Small intestine (tissue), 7 donors: ENCODE data around the gene EIF4EBP2. TPM values are rescaled to one million over a fixed set of nuclear protein-coding genes. Genes with fewer than 3 reads are reported as not detected.

ENCODE experiments used
- DNase-seq, 2 donors: peaks; one replicate each; pipeline versions ENCODE4 v3.0.0 to v3.0.0-alpha.2; 2013
- FAIRE-seq: peaks from 2 replicates; lab custom pipeline; 2012; peaks lifted over from hg19 to GRCh38; lab: Jason Lieb, UNC
- H3K27ac ChIP-seq, 3 donors: one replicate each; pipeline ENCODE4 v1.5.1; 2013; ENCODE audit warnings: low read length in 2 of 3, mild to moderate bottlenecking in 2 of 3, control low read depth in 1 of 3, inconsistent platforms in 1 of 3, low read depth in 1 of 3, moderate library complexity in 1 of 3
- H3K27me3 ChIP-seq, 3 donors: one replicate each; pipeline ENCODE4 v1.6.1; 2013; ENCODE audit warnings: low read length in 3 of 3, inconsistent platforms in 1 of 3; ENCODE audit not compliant: control insufficient read depth in 3 of 3, insufficient read depth in 3 of 3
- H3K36me3 ChIP-seq, 3 donors: one replicate each; pipeline ENCODE4 v1.6.1; 2013; ENCODE audit warnings: low read length in 3 of 3, inconsistent platforms in 1 of 3, low read depth in 1 of 3, mild to moderate bottlenecking in 1 of 3, moderate library complexity in 1 of 3; ENCODE audit not compliant: control insufficient read depth in 3 of 3, insufficient read depth in 2 of 3
- H3K4me1 ChIP-seq, 3 donors: one replicate each; pipeline ENCODE4 v1.6.1; 2013; ENCODE audit warnings: low read length in 2 of 3, inconsistent platforms in 1 of 3, low read depth in 1 of 3, mild to moderate bottlenecking in 1 of 3, moderate library complexity in 1 of 3; ENCODE audit not compliant: control insufficient read depth in 3 of 3, insufficient read depth in 2 of 3
- H3K4me3 ChIP-seq, 3 donors: one replicate each; pipeline ENCODE4 v1.5.1; 2013; ENCODE audit warnings: low read length in 3 of 3, control low read depth in 1 of 3, inconsistent platforms in 1 of 3, low read depth in 1 of 3, mild to moderate bottlenecking in 1 of 3, moderate library complexity in 1 of 3
- H3K9me3 ChIP-seq, 2 donors: one replicate each; pipeline ENCODE4 v1.6.1; 2013; ENCODE audit warnings: low read depth in 1 of 2, low read length in 1 of 2; ENCODE audit not compliant: control insufficient read depth in 2 of 2, insufficient read depth in 1 of 2
- WGBS, 3 donors: extraction: QIAGEN DNeasy Blood & Tissue Kit; methylation state at CpG; one replicate each; pipeline ENCODE4 v1.1.7; 2013; 5-methylcytosine and 5-hydroxymethylcytosine counted together
- polyA plus RNA-seq, 4 donors: library from polyadenylated mRNA; stranded (reverse) in 3 of 4; unstranded in 1 of 4; fragments of 200-250 nt in 3 of 4; fragments of 120-200 nt in 1 of 4; gene quantifications; one replicate each; pipeline versions ENCODE4 v1.2.1 to v1.2.3, GENCODE V29; 2013
- donor health status: healthy with polysubstance abuse.
- donor health status: control.
- donor health status: control.
- donor health status: Bipolar disorder and iron deficiency.
- donor health status: healthy.

The EIF4EBP2 gene
- polyA plus RNA-seq, 4 donors, result 30.2 to 78.8 (median 61.8) TPM

DNA sequence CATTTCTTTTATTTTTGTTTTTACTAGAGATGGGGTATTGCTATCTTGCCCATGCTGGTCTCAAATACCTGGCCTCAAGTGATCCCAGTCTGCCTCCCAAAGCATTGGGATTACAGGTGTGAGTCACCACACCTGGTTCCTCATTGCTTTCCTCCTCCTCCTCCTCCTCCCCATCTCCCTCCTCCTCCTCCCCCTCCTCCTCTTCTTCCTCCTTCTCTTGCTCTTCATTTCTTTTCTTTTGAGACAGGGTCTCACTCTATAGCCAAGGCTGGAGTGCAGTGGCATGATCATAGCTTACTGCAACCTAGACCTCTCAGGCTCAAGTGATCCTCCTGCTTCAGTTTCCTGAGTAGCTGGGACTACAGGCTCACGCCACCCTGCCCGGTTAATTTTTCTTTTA lies 43.7 kb upstream of the EIF4EBP2 start:
- FAIRE-seq, result no peak
- H3K36me3 ChIP-seq, result peaks cover 0 to 2% (median 0%) of the 10 kb centered on the region in 3 donors
- 96 to 100% (median 97%) methylated on average over 2 of the region's 2 CpGs for WGBS, 3 donors
- H3K9me3 ChIP-seq, result no peaks in the 10 kb centered on the region
- H3K27ac ChIP-seq, result no peak overlapping the region
- peaks cover 0 to 12% (median 0%) of the 10 kb centered on the region in 3 donors for H3K4me1 ChIP-seq
- no peak for DNase-seq
- no peak overlapping the region for H3K4me3 ChIP-seq
- H3K27me3 ChIP-seq, result no peaks in the 10 kb centered on the region

DNA sequence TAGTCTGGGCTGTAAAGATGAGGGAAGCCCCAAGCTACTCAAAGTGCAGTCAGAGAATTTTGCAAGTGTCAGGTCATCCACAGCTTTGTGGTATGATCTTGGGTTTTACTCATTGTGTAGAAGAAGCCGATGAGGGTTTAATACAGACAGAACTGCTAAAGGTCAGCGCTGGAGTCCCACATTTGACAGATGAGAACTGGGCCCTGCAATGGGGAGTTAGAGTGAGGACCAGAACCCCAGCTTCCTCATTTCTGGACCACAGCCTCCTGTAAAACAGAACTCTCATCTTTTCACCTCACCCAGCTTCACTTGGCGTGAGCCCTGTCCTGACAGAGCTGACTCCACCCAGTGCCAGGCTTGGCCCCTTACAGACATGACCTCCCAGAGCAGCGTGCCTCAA lies 41.6 kb upstream of the EIF4EBP2 start:
- 83 to 87% (median 84%) methylated on average over 4 of the region's 4 CpGs for WGBS, 3 donors
- no peak for FAIRE-seq
- H3K4me1 ChIP-seq, result peaks cover 0 to 3% (median 0%) of the 10 kb centered on the region in 3 donors
- no peaks in the 10 kb centered on the region for H3K27me3 ChIP-seq
- no peak overlapping the region for H3K27ac ChIP-seq
- H3K36me3 ChIP-seq, result peaks cover 0 to 2% (median 0%) of the 10 kb centered on the region in 3 donors
- DNase-seq, result no peak
- H3K4me3 ChIP-seq, result no peak overlapping the region
- H3K9me3 ChIP-seq, result no peaks in the 10 kb centered on the region

DNA sequence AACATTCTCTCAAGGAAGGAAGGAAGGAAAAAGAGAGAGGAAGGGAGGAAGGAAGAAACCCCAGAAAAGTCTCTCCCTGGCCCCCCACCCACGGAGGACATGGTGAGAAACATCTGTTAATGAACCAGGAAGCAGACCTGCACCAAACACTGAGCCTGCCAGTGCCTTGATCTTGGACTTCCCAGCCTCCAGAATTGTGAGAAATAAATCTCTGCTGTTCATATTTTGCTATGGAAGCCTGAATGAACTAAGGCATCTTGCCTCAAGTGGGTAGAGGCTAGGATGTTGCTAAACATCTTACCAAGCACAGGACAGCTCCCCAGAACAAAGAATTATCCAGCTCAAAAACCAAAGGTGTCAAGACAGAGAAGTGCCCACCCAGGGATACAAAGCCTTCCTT lies 40.7 kb upstream of the EIF4EBP2 start:
- no peaks in the 10 kb centered on the region for H3K9me3 ChIP-seq
- no peak overlapping the region for H3K4me3 ChIP-seq
- DNase-seq (no peak), FAIRE-seq (no peak)
- H3K27me3 ChIP-seq, result no peaks in the 10 kb centered on the region
- 64 to 88% (median 83%) methylated on average over 1 of the region's 1 CpG for WGBS, 3 donors
- peaks cover 0 to 2% (median 0%) of the 10 kb centered on the region in 3 donors for H3K36me3 ChIP-seq
- H3K27ac ChIP-seq, result peak overlapping the region; percentile 20 to 83 (median 33)
- peaks cover 0 to 3% (median 0%) of the 10 kb centered on the region in 3 donors for H3K4me1 ChIP-seq

DNA sequence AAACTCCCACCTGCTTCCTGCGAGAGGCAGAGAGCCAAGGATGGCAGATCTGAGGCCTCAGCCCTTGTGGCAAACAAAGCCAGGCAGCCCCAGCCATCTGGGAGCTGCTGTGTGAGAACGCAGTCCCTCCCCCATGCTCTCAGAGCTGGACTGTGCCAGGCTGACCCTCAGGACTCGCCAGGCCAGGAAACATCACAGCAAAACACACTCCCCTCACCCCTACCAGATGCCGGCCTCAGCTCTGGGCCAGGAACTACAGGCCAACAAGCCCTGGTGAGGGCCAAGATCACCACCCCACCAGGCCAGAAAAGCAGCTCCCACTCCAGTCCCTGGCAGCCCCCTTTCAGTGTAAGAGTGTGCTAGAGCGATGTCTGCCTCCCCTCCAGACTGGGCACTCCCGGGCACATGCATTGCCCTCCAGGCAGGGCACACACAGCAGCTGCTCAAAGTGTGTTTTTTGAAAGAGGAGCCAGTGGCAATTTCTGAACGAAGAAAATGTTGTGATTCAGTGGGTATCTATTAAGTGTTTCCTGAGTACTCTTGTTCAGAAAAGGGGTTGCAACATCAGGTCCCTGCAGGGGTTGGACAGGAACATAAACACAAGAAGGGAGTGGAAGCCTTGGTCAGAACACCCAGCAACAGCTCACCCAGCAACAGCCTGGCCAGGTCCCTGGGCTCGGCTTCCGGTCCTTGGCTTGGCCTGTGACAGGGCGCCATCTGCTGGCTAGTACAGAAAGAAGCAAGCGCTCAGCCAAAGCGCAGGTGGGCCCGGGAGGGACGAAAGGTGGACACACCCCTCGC lies 39.8 kb upstream of the EIF4EBP2 start:
- peak overlapping the region in 2 of 3 donors; percentile 20 to 83 for H3K27ac ChIP-seq
- H3K4me1 ChIP-seq, result peaks cover 0 to 3% (median 0%) of the 10 kb centered on the region in 3 donors
- peaks cover 0 to 4% (median 0%) of the 10 kb centered on the region in 3 donors for H3K36me3 ChIP-seq
- FAIRE-seq, result no peak
- H3K9me3 ChIP-seq, result no peaks in the 10 kb centered on the region
- H3K27me3 ChIP-seq, result no peaks in the 10 kb centered on the region
- 24 to 54% (median 26%) methylated on average over 15 of the region's 15 CpGs for WGBS, 3 donors
- peak; percentile 72 to 92 for DNase-seq
- no peak overlapping the region for H3K4me3 ChIP-seq

DNA sequence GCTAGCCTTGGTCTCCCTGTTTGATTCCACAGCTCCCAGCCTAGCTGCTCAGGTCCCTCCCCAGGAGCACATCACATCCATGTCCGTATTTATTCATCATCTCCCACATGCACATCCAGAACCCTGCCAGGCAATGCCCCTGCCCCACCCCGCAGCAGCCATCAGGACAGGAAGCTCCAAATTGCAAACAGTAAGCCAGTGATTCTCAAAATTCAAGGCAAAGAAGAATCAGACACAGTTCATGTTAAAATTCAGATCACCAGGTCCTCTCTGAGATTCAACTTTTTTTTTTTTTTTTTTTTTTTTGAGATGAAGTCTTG lies 39.2 kb upstream of the EIF4EBP2 start:
- peaks cover 0 to 3% (median 0%) of the 10 kb centered on the region in 3 donors for H3K4me1 ChIP-seq
- DNase-seq, result no peak
- H3K9me3 ChIP-seq, result no peaks in the 10 kb centered on the region
- H3K27ac ChIP-seq, result no peak overlapping the region
- H3K27me3 ChIP-seq, result no peaks in the 10 kb centered on the region
- no peak overlapping the region for H3K4me3 ChIP-seq
- peaks cover 0 to 6% (median 0%) of the 10 kb centered on the region in 3 donors for H3K36me3 ChIP-seq
- WGBS, 3 donors, result 36 to 48% (median 39%) methylated on average over 2 of the region's 2 CpGs
- FAIRE-seq, result no peak

DNA sequence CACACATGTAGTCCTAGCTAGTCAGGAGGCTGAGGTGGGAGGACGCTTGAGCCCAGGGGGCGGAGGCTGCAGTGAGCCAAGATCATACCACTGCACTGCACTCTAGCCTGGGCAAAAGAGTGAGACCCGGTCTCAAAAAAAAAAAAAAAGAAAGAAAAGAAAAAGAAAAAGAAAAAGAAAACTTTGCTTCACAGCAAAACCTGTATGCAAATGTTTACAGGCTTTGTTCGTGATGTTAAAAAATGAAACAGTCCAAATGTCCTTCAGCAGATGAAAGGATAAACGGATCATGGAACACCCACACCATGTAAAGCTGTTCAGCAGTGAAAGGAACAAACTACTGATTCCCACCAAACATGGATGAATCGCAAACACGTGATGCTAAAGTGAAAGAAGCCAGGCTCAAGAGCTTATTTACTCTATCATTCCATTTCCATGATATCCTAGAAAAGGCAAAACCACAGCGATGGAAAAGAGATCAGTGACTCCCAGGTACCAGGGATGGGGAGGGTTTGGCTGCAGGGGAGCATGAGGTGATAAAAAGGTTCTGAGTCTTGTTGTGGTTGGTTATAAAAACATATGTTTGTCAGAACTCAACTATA lies 36.6 kb upstream of the EIF4EBP2 start:
- H3K36me3 ChIP-seq, result peaks cover 0 to 13% (median 0%) of the 10 kb centered on the region in 3 donors
- no peaks in the 10 kb centered on the region for H3K27me3 ChIP-seq
- 78 to 86% (median 83%) methylated on average over 8 of the region's 8 CpGs for WGBS, 3 donors
- no peak overlapping the region for H3K27ac ChIP-seq
- FAIRE-seq, result no peak
- DNase-seq, result no peak
- peaks cover 0 to 3% (median 0%) of the 10 kb centered on the region in 3 donors for H3K4me1 ChIP-seq
- H3K4me3 ChIP-seq, result no peak overlapping the region
- H3K9me3 ChIP-seq, result no peaks in the 10 kb centered on the region

DNA sequence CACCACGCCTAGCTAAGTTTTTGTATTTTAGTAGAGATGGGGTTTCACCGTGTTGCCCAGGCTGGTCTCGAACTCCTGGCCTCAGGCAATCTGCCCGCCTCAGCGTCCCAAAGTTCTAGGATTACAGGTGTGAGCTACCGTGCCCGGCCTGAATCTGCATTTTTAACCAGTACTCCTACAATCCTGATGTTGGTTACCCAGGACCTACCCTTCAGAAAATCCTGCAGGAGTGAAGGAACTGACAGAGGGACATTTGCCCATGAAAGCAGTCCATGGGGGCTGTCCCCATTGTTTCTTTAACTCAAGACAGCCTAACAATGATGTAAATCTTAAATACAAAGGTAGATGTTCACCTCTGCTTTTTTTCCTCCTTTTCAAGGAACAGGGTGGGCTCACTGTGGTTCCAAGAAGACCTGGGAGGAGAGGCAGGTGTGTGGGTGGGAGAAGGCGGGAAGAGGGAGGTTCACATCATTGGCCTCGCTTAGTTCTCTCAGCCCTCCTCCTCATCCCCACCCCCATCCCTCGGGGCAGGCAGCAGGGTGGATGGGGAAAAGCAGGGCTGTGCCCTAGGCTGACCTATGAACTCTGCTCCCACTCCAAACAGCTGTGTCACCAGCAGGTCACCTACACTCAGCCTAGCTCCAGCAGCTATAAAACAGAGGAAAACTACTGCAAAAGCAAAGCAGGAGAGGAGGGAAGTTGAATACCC lies 35.0 kb upstream of the EIF4EBP2 start:
- WGBS, 3 donors, result 81 to 85% (median 83%) methylated on average over 10 of the region's 10 CpGs
- no peak for FAIRE-seq
- H3K4me1 ChIP-seq, result peaks cover 0 to 3% (median 0%) of the 10 kb centered on the region in 3 donors
- H3K9me3 ChIP-seq, result no peaks in the 10 kb centered on the region
- no peak overlapping the region for H3K4me3 ChIP-seq
- H3K27ac ChIP-seq, result no peak overlapping the region
- H3K27me3 ChIP-seq, result no peaks in the 10 kb centered on the region
- peaks cover 0 to 18% (median 0%) of the 10 kb centered on the region in 3 donors for H3K36me3 ChIP-seq
- DNase-seq, result no peak

DNA sequence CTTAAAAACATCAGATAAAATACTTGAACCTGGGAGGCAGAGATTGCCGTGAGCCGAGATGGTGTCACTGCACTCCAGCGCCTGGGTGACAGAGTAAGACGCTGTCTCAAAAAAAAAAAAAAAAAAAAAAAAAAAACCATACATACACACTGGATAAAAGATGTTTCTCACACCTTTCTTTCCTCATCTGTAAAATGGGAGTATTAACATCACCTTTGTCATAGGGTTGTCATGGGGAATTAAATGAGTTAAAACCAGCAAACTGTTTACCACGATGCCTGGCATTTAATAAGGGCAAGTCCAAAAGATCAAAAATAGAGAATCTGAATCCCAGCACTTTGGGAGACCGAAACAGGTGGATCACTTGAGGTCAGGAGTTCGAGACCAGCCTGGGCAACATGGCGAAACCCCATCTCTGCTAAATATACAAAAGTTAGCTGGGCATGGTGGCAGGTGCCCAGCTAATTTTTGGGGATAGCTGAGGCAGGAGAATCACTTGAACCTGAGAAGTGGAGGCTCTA lies 34.4 kb upstream of the EIF4EBP2 start:
- peaks cover 0 to 2% (median 0%) of the 10 kb centered on the region in 3 donors for H3K4me1 ChIP-seq
- WGBS, 3 donors, result 74 to 89% (median 85%) methylated on average over 7 to 8 of the region's 8 CpGs
- DNase-seq (no peak), FAIRE-seq (no peak)
- no peaks in the 10 kb centered on the region for H3K9me3 ChIP-seq
- H3K36me3 ChIP-seq, result peaks cover 0 to 23% (median 0%) of the 10 kb centered on the region in 3 donors
- H3K27me3 ChIP-seq, result no peaks in the 10 kb centered on the region
- H3K27ac ChIP-seq, result no peak overlapping the region
- no peak overlapping the region for H3K4me3 ChIP-seq
